ENCODE data around the gene MT1F. TPM values are rescaled to one million over a fixed set of nuclear protein-coding genes. Genes with fewer than 3 reads are reported as not detected.

The MT1F gene
- polyA plus RNA-seq, 3 donors = 10.2 to 21.9 (median 13.6) TPM

DNA sequence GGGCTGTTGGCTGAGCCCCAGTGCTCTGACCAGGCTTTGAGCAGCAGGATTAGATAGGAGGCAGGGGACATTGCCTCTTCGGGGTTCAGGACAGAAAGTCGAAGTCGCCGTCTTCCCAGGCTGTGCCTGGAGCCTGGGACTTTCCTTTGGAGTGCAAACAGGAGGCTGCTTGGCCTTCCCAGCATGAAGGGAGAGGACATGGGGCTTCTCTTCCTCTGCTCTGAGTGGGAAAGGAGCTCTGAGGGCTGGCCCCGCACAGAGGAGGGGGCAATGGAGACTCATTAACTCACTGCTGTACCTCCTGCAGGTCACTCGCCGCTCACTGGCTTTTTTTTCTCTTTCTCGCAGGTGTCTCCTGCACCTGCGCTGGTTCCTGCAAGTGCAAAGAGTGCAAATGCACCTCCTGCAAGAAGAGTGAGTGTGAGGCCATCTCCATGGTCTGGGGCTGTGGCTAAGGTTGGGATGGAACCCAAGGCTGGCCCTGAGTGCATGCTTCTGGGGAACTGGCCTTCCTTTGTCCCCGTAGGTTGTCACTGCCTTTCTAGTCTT is 642 bp downstream of the MT1F start:
- H4K20me1 ChIP-seq (ENCODE audit: insufficient read depth, low read length) = no peaks in the 10 kb centered on the region
- H3K9me3 Mint-ChIP-seq = peaks cover 0 to 4% (median 2%) of the 10 kb centered on the region in 7 donors
- peak overlapping the region; percentile 67 to 82 (median 67) for H3K4me3 ChIP-seq (replicated peaks in 1 of 3; ENCODE audit: low read depth in 2 of 3, low read length in 3 of 3)
- peaks cover 24 to 27% of the 10 kb centered on the region in 2 donors for H3K36me3 Mint-ChIP-seq
- H3K4me1 Mint-ChIP-seq = peaks cover 21% of the 10 kb centered on the region
- no peaks in the 10 kb centered on the region for H3K36me3 ChIP-seq (replicated peaks in 1 of 2; ENCODE audit: control insufficient read depth in 1 of 2, insufficient read depth in 2 of 2, low read length in 2 of 2)
- TF ChIP-seq, protein P1, sequence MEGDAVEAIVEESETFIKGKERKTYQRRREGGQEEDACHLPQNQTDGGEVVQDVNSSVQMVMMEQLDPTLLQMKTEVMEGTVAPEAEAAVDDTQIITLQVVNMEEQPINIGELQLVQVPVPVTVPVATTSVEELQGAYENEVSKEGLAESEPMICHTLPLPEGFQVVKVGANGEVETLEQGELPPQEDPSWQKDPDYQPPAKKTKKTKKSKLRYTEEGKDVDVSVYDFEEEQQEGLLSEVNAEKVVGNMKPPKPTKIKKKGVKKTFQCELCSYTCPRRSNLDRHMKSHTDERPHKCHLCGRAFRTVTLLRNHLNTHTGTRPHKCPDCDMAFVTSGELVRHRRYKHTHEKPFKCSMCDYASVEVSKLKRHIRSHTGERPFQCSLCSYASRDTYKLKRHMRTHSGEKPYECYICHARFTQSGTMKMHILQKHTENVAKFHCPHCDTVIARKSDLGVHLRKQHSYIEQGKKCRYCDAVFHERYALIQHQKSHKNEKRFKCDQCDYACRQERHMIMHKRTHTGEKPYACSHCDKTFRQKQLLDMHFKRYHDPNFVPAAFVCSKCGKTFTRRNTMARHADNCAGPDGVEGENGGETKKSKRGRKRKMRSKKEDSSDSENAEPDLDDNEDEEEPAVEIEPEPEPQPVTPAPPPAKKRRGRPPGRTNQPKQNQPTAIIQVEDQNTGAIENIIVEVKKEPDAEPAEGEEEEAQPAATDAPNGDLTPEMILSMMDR (IDR thresholded peaks at IDR 0.05) = no peak
- peak overlapping the region in 1 of 7 donors; percentile 75 for H3K27ac Mint-ChIP-seq
- H2AFZ ChIP-seq (ENCODE audit: insufficient read depth, low read depth, low read length, poor library complexity, severe bottlenecking) = peak overlapping the region; percentile 85
- peak overlapping the region; percentile 99 for H3K4me2 ChIP-seq (replicated peaks; ENCODE audit: extremely low read depth, low read length, poor library complexity, severe bottlenecking)
- H3K79me2 ChIP-seq (ENCODE audit: insufficient read depth, low read length) = no peaks in the 10 kb centered on the region
- no peak overlapping the region for H3K27ac ChIP-seq (ENCODE audit: low read depth in 1 of 2, low read length in 2 of 2)
- peaks cover 39 to 44% (median 42%) of the 10 kb centered on the region in 3 donors for H3K27me3 Mint-ChIP-seq (ENCODE audit: low read depth in 3 of 3)
- no peaks in the 10 kb centered on the region for H3K9me3 ChIP-seq (replicated peaks in 1 of 2; ENCODE audit: control insufficient read depth in 1 of 2, insufficient read depth in 1 of 2, low read length in 2 of 2)
- peaks cover 12 to 20% of the 10 kb centered on the region in 2 donors for H3K4me1 ChIP-seq (ENCODE audit: control insufficient read depth in 1 of 2, insufficient read depth in 2 of 2, low read length in 2 of 2)
- peak overlapping the region; percentile 96 to 99 for H3K4me3 Mint-ChIP-seq
- DNase-seq = no peak
- intact Hi-C loops (cut with micrococcal nuclease) = no loop called here
- peak overlapping the region; percentile 63 for H3K9ac ChIP-seq (ENCODE audit: insufficient read depth, low read length, poor library complexity, severe bottlenecking)
- 44% methylated on average over 8 of the region's 10 CpGs for WGBS (ENCODE audit: insufficient coverage)
- peaks cover 14 to 34% of the 10 kb centered on the region in 2 donors for H3K27me3 ChIP-seq (ENCODE audit: control insufficient read depth in 2 of 2, insufficient read depth in 2 of 2, low read length in 2 of 2)

DNA sequence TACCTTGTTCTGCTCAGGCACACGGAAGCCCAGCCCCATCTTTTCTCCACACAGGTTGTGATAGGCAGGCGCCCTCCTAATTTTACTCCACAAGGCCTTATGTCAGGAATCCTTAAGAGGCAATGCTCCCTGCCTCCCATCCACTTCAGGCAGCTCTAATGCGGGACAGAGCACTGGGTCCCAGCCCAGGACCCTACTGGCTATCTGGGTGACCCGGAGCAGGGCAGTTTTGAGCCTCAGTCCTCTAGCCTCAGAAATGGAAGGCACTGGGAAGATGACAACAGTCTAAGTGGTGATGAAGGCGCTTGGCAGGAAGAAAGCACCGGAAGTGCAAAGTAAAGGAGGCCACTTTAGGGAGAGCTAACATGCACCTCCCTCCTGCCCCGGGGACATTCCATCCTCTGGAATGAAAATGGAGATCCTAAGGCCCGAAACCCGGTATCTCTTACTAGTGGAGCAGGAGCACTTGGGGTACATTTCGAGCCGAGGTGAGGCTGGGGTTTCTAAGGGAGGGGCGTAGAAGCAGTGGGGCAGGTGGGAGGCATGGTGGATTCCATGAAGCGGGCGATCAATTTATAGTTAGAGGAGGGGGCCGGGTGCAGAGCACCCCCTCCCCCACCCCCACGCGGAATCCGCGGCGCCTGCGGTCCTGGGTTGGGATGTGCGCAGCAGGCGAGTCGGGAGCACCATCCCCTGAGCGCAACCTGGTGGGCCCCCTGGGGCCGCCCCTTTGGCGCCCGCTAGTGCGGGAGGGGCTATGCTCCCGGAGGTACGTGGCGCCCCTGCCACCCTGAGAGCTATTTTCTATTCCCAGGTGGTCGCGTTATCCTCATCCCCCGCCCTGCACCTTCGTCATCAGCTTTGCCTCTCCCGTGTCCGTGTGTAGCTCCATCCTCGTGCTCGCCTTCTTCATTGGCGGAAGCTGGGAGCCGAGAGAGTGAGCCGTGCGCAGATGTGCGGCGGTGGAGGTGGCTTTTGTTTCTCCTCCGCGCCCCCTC is 4.9 kb downstream of the MT1F start:
- Histone ChIP-seq H3K27me3 (ENCODE audit: control insufficient read depth in 2 of 2, insufficient read depth in 2 of 2, low read length in 2 of 2) (peaks cover 50 to 77% of the 10 kb centered on the region in 2 donors), H4K20me1 (ENCODE audit: insufficient read depth, low read length) (no peaks in the 10 kb centered on the region), H3K36me3 (replicated peaks in 1 of 2; ENCODE audit: control insufficient read depth in 1 of 2, insufficient read depth in 2 of 2, low read length in 2 of 2) (no peaks in the 10 kb centered on the region), H2AFZ (ENCODE audit: insufficient read depth, low read depth, low read length, poor library complexity, severe bottlenecking) (no peak overlapping the region), H3K9ac (ENCODE audit: insufficient read depth, low read length, poor library complexity, severe bottlenecking) (no peak overlapping the region), H3K9me3 (replicated peaks in 1 of 2; ENCODE audit: control insufficient read depth in 1 of 2, insufficient read depth in 1 of 2, low read length in 2 of 2) (peaks cover 0 to 15% of the 10 kb centered on the region in 2 donors), H3K4me1 (ENCODE audit: control insufficient read depth in 1 of 2, insufficient read depth in 2 of 2, low read length in 2 of 2) (peaks cover 8 to 16% of the 10 kb centered on the region in 2 donors), H3K4me3 (replicated peaks in 1 of 3; ENCODE audit: low read depth in 2 of 3, low read length in 3 of 3) (no peak overlapping the region), H3K79me2 (ENCODE audit: insufficient read depth, low read length) (no peaks in the 10 kb centered on the region), H3K27ac (ENCODE audit: low read depth in 1 of 2, low read length in 2 of 2) (no peak overlapping the region), H3K4me2 (replicated peaks; ENCODE audit: extremely low read depth, low read length, poor library complexity, severe bottlenecking) (no peak overlapping the region)
- intact Hi-C loops (cut with micrococcal nuclease) = no loop called here
- TF ChIP-seq, protein P1 (IDR thresholded peaks at IDR 0.05) = no peak
- peaks cover 0 to 6% (median 2%) of the 10 kb centered on the region in 7 donors for H3K9me3 Mint-ChIP-seq
- H3K27me3 Mint-ChIP-seq (ENCODE audit: low read depth in 3 of 3) = peaks cover 68 to 78% (median 76%) of the 10 kb centered on the region in 3 donors
- no peak for DNase-seq
- 7% methylated on average over 33 of the region's 48 CpGs for WGBS (ENCODE audit: insufficient coverage)
- peaks cover 24 to 27% of the 10 kb centered on the region in 2 donors for H3K36me3 Mint-ChIP-seq
- H3K27ac Mint-ChIP-seq = no peak overlapping the region
- peak overlapping the region; percentile 28 to 75 for H3K4me3 Mint-ChIP-seq
- H3K4me1 Mint-ChIP-seq = peaks cover 19% of the 10 kb centered on the region

Measured in CD14-positive monocyte (primary cell).